Hematopoietic multipotent progenitor cell treated with erythropoietin and hydrocortisone succinate and interleukin-3 and kit ligand, for 8 days (in vitro differentiated cells): ENCODE results near the gene BTBD7.
"Not testable (repeated sequence)": the region's sequence is repeated elsewhere in the genome, so short reads cannot be mapped to it uniquely, and the experiment has no call there.

Experiments
- DNase-seq: peaks from one replicate; pipeline ENCODE4 v3.0.0-alpha.2; 2015

BTBD7 gene, protein sequence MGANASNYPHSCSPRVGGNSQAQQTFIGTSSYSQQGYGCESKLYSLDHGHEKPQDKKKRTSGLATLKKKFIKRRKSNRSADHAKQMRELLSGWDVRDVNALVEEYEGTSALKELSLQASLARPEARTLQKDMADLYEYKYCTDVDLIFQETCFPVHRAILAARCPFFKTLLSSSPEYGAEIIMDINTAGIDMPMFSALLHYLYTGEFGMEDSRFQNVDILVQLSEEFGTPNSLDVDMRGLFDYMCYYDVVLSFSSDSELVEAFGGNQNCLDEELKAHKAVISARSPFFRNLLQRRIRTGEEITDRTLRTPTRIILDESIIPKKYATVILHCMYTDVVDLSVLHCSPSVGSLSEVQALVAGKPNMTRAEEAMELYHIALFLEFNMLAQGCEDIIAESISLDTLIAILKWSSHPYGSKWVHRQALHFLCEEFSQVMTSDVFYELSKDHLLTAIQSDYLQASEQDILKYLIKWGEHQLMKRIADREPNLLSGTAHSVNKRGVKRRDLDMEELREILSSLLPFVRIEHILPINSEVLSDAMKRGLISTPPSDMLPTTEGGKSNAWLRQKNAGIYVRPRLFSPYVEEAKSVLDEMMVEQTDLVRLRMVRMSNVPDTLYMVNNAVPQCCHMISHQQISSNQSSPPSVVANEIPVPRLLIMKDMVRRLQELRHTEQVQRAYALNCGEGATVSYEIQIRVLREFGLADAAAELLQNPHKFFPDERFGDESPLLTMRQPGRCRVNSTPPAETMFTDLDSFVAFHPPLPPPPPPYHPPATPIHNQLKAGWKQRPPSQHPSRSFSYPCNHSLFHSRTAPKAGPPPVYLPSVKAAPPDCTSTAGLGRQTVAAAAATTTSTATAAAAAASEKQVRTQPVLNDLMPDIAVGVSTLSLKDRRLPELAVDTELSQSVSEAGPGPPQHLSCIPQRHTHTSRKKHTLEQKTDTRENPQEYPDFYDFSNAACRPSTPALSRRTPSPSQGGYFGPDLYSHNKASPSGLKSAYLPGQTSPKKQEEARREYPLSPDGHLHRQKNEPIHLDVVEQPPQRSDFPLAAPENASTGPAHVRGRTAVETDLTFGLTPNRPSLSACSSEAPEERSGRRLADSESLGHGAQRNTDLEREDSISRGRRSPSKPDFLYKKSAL

DNA sequence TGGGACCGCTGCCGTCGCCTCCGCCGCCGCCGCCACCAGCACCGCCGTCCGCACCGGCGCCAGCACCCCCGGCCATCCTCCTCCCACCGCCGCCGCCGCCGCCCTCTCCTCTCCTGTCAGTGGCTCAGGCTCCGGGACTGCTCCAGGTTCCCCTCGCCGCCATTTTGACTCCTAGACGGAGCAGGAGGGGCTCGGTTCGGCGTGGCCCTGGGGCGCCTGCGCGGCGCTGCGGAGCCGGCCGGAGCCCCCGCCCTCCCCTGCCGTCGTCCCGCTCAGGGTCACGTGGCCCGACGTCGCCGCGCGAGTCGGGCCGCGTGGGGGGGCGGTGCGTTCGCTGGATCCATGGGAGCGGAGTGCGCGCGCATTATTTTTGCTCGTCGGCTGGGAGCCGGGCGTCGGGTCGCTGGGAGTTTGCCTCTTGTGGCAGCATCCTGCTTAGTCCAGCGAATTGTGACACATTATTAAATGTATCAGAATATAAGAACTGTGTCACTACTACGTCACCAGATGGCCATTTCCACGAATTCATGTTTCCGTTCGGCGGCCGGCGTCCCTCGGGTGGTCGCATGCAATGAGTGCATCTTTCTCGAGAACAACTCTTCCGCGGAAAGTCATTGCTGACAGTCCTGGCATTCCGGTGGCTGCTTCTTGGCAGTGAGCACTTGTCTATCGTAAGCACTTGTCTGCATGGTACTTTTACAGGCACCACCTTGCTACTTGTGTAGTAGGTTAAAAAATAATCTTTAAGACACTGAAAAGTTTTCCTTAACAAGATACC, at the start of gene BTBD7:
Gene BTBD7, minus strand, starts transcription at position 184 of the 778 bp plus-strand sequence. CDS start 36,985 bp downstream, outside the sequence.
- peak; percentile 96 for DNase-seq

GRCh38 chr14:93381644-93382043, 48.8 kb upstream of the BTBD7 start:
- DNase-seq, result no peak

DNA sequence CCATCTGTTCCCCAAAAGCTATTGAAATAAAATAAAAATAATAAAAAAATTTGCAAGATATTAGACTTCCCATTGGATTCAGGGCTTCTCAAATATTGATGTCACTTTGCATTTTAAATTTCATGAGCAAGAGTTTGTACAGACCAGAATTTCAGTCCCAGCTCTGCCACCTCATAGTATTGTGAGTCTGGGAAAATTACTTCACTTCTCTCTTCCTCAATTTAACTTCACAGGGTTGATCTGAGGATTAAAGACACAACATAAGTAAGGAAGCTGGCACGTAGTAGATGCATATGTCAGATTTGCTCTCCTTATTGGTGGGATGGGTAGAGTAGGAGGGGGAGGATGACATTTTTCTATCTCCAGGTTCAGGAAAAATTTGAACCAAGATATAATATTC, 47.0 kb upstream of the BTBD7 start:
- no peak for DNase-seq

- no peak for DNase-seq
Observed at GRCh38 chr14:93375673-93376156, 42.9 kb upstream of the BTBD7 start.

DNA sequence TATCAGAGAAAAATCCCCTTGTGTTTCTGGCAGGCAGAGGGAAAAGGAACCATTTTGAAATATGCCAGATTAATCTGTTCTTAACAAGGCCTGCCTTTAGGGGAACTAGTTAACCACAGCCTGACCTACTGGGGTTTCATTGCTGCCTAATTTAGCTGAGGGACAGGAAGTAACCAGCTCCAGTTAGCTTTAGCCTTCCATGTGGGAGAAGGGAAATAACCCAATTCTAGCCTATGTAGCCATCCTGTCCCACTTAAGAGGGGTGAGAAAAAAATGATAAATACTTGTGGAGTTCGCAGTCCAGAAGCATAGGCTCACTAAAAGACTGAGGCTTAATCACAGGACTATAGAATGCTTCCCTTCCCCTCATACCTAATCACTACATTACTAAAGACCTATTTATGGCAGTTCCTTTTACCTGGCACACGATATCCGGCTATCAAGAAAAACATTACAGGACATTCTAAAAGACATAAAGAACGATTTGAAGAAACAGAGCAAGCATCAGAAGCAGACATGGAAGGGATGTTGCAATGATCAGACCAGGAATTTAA, 37.0 kb upstream of the BTBD7 start:
- DNase-seq, result no peak

DNA sequence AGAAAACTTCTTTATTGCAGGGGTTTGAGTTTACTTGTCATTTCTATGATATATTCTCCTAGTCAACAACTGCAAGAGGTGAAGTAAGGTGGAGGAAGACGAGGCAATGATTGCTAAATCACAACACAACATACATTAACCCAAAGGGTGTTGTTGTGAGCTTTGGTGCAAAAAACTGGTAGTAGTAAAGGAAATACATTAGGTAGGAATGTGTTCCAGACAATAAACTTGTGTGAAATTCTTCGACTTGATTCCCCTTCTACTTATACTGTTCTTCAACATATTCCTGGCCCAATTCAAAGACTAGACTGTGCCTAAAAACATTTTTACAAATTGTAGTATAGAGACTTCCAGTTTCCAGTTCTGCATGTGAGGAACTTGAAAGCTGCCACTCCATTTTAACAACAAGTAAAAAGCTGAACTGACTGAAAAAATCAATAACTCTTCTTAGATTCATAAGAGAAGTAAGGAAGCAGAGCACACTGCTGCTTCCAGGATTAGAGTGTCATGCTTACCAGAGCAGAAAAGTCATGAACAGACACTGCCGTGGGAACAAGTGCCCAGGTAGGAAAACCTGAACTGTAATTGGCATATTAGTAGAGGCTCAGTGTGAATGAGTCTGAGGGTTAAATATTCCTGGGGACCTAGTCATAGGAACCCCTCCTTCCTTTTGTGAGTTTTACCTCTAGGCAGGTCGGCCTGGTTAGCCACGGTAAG, 36.3 kb upstream of the BTBD7 start:
- DNase-seq, result no peak

DNA sequence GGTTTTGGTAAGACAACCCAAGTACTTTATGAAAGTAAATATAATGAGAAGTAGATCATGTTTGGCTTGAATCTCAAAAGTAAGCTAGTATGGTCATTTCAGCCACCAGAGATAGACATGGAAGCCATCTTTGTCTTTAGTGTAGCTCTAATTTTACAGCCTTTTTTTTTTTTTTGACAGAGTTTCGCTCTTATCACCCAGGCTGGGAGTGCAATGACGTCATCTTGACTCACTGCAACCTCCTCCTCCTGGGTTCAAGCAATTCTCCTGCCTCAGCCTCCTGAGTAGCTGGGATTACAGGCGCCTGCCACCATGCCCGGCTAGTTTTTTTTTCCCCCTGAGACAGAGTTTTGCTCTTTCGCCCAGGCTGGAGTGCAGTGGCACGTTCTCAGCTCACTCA, 22.0 kb upstream of the BTBD7 start:
- DNase-seq, result not testable (repeated sequence)

- no peak for DNase-seq
Observed at GRCh38 chr14:93348292-93348691, 15.5 kb upstream of the BTBD7 start.

- no peak for DNase-seq
Observed at GRCh38 chr14:93347850-93348249, 15.0 kb upstream of the BTBD7 start.

DNA sequence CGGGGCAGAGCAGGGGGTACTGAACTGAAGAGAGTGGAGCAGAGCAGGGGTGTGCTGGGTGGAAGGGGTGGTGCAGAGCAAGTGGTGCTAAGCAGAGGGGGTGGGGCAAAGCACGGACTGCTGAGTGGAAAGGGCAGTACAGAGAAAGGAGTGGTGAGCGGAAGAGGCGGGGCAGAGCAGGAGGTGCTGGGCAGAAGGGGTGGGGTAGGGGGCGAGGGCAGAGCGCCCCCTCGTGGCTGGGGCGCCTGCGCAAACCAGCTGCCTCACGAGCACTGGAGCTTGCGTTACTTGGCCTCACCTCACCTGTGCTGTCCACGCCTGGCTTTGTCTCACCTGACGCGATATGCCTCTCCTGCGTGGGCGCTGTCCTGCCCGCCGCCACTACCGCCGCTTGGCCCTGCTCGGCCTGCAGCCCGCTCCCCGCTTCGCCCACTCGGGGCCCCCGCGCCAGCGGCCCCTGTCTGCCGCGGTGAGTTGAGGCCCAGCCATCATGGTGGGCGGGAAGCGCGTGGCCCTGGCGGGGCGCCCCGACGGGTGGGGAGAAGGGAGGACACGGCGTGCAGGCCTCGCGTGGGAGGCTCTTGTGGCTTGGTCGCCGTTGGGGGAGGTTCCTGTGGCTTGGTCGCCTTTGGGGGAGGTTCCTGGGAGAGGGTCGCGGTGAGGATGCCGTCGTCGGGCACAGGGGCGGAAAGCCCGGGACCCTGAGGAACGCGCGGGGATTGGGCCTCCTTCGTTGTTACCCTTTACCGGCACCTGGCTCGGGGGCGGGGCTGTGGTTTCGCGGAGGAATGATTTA, 14.3 kb upstream of the BTBD7 start, which contains the start of gene COX8C:
Gene COX8C, plus strand, starts transcription at position 257 of the 796 bp plus-strand sequence. Its CDS starts 87 bp downstream, at position 344.
- DNase-seq, result no peak

DNA sequence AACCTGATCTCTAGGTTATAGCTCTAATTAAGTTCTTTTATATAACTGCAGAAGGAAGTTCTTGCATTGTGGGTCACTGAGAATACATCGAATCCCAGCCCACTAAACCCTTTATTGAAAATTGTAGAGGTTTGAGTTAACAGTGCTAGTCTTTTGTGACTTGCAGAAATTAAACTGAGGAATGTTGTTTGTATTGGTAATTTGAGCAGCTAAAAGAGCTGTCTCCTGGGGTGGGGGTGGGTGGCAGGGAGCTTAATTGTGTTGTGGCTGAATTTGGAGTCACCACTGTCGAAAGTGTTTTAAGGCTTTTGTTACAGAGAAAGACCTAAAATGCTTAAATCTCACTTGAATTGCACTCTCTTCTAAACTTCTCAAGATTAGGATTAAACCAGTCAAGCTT, 11.0 kb upstream of the BTBD7 start:
- DNase-seq, result no peak

DNA sequence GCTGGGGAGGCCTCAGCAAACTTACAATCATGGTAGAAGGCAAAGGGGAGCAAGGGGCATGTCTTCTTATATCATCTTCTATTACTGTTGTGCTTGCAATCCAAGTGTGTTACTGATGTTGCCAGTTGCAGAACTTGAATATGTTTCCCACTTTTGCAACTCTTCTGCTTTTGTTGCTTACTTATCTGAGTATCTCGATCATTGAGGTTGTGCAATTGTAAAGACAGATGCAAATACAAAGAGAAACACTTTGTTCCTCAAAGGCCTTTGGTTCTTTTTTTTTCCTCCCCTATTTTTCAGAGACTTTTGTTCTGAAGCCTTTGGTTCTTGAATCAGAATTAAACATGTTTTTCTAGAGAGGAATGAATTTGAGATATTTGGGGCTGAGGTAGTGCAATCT, 10.4 kb upstream of the BTBD7 start:
- no peak for DNase-seq

DNA sequence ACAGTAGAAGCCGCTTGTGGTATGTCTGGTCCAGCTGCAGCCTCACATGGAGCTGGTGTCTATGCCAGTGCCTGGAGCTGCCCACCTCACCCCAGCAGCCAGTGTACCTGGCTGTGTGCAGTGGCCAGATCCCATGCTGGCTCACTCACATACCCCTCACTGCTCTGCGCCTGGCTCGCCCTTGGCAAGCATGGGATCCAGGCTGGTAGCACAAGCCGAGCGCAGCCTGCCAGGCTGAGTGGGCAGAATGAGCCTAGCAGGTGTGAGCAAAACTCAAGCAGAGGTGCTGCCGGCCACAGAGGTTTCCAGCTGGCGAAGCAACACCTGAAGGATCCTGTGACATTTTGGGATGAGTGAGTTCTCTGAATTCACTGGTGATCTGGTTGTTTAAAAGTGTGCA, 5.0 kb upstream of the BTBD7 start:
- no peak for DNase-seq

- DNase-seq, result no peak
Observed at GRCh38 chr14:93337143-93337753, 4.4 kb upstream of the BTBD7 start.

GRCh38 chr14:93333631-93334103, 831 bp upstream of the BTBD7 start:
- DNase-seq, result no peak

DNA sequence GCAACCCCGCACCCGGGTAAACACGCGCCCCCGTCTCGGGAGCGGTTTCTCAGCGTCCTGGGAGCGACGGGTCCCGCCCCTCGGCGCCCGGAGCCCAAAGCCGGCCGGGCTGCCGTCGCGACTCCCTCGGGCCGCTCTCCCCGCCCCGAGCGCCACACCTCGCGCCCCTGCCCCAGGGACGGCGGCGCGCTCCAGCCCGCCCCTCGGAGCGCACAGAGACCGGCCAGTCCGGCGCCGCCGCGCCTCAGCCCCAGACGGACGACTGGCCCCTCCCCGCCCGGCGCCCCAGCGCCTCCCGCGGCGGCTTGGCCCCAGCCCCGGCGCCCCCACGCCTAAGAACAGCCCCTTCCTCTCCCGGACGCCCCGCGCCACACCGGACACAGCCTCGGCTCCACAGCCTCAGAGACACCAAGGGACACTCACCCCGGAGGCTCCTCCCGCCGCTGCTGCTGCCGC, 411 bp downstream of the BTBD7 start:
- peak; percentile 42 for DNase-seq

GRCh38 chr14:93331728-93332396, 974 bp downstream of the BTBD7 start:
- DNase-seq, result peak; percentile 27

GRCh38 chr14:93331002-93331727, 1.7 kb downstream of the BTBD7 start:
- no peak for DNase-seq
